WTC11 (cell line): ENCODE data around the gene GPC1.

Source experiments
- ATF1 ChIP-seq: sonication (generic); formaldehyde crosslinking; IDR thresholded peaks from 2 replicates; pipeline ENCODE4 v1.8.1; 2023; ENCODE audit warnings: mild to moderate bottlenecking, moderate library complexity, missing genetic modification reagents
- CDX4 ChIP-seq: fragments of 250-450 bp; sonication (Bioruptor Pico); IDR thresholded peaks from 2 replicates; pipeline ENCODE4 v1.9.0; 2021; ENCODE audit warnings: moderate library complexity, mild to moderate bottlenecking, inconsistent platforms, borderline replicate concordance
- CTCF ChIP-seq: fragments of 200-600 bp; IDR thresholded peaks from 2 replicates; pipeline ENCODE4 v1.8.0; 2022; ENCODE audit warnings: antibody characterized with exemption
- FOXJ3 ChIP-seq: sonication (generic); formaldehyde crosslinking; IDR thresholded peaks from 2 replicates; pipeline ENCODE4 v1.9.0; 2021; ENCODE audit warnings: missing genetic modification reagents, mild to moderate bottlenecking, borderline replicate concordance
- MAX ChIP-seq: sonication (generic); formaldehyde crosslinking; IDR thresholded peaks from 2 replicates; pipeline ENCODE4 v1.8.0; 2022; ENCODE audit warnings: mild to moderate bottlenecking, missing genetic modification reagents
- NR2C2 ChIP-seq: sonication (generic); formaldehyde crosslinking; IDR thresholded peaks from 2 replicates; pipeline ENCODE4 v1.8.0; 2022; ENCODE audit warnings: mild to moderate bottlenecking, missing genetic modification reagents
- PRDM15 ChIP-seq: sonication (generic); formaldehyde crosslinking; IDR thresholded peaks from 2 replicates; pipeline ENCODE4 v1.8.0; 2022; ENCODE audit warnings: missing genetic modification reagents
- PREB ChIP-seq: sonication (generic); formaldehyde crosslinking; IDR thresholded peaks from 2 replicates; pipeline ENCODE4 v1.8.1; 2022; ENCODE audit warnings: mild to moderate bottlenecking, missing genetic modification reagents, moderate library complexity, borderline replicate concordance
- PRRX2 ChIP-seq: fragments of 250-450 bp; sonication (Bioruptor Pico); IDR thresholded peaks from 2 replicates; pipeline ENCODE4 v1.8.0; 2021; ENCODE audit warnings: mild to moderate bottlenecking
- RELA ChIP-seq: sonication (generic); formaldehyde crosslinking; IDR thresholded peaks from 2 replicates; pipeline ENCODE4 v1.8.1; 2022; ENCODE audit warnings: missing genetic modification reagents, mild to moderate bottlenecking, borderline replicate concordance
- USF2 ChIP-seq: sonication (generic); formaldehyde crosslinking; IDR thresholded peaks from 2 replicates; pipeline ENCODE4 v1.8.1; 2023; ENCODE audit warnings: mild to moderate bottlenecking, missing genetic modification reagents, moderate library complexity
- ZNF512 ChIP-seq: sonication (generic); formaldehyde crosslinking; IDR thresholded peaks from 2 replicates; pipeline ENCODE4 v1.8.1; 2022; ENCODE audit warnings: missing genetic modification reagents, borderline replicate concordance
- ZSCAN18 ChIP-seq: fragments of 250-450 bp; sonication (Bioruptor Pico); IDR thresholded peaks from 2 replicates; pipeline ENCODE4 v2.1.2; 2022; ENCODE audit warnings: mild to moderate bottlenecking, moderate library complexity

GRCh38 chr2:240400371-240401161, 34.9 kb upstream of the GPC1 start:
- TF ChIP-seq CTCF: no peak
- no peak for TF ChIP-seq PRDM15 (CRISPR knock-in tag)
- no peak for TF ChIP-seq ATF1 (CRISPR knock-in tag)
- TF ChIP-seq USF2 (CRISPR knock-in tag): no peak
- TF ChIP-seq NR2C2: no peak
- no peak for TF ChIP-seq FOXJ3
- no peak for TF ChIP-seq ZNF512 (CRISPR knock-in tag)
- no peak for TF ChIP-seq PRRX2 (CRISPR knock-in tag)
- TF ChIP-seq MAX: no peak
- TF ChIP-seq PREB: no peak
- no peak for TF ChIP-seq RELA (CRISPR knock-in tag)
- TF ChIP-seq ZSCAN18 (CRISPR knock-in tag): no peak
- TF ChIP-seq CDX4: no peak
